ENCODE data around the gene AMZ1.

The AMZ1 gene

DNA sequence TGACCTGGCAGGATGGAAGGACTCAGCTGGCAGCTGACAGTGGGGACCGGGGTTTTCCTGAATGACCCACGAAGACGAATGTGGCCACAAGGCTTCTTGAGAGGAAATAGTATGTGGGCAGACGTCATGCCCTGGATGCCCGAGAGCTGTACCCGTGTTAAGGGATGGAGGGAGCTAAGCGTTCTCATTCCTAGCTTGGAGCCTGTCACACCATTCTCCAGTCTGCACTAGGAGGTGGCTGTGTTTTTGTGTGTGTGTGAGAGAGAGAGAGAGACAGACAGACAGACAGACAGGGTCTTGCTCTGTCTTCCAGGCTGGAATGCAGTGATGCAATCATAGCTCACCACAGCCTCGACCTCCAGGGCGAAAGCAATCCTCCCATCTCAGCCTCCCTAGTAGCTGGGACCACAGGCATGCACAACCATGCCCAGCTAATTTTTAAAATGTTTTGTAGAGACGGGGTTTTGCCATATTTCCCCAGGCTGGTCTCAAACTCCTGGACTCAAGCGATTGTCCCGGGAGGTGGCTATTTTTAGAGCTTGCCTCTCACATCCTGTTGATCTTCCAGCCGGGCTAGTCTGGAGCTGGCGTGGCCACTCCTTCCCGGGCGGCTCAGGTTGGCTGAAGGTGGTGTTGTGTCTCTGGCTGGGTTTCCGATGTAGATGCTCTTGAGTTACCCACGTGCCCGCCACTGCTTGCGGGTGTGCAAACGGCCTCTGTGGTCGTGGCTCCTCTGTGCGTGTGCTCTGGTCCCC is 2.1 kb downstream of the AMZ1 start:
- no peak for TF ChIP-seq GATA3 (IDR thresholded peaks at IDR 0.05; ENCODE audit: low read depth, low read length)
- no peak for TF ChIP-seq GATA2 (IDR thresholded peaks at IDR 0.05; ENCODE audit: low read depth, low read length)

DNA sequence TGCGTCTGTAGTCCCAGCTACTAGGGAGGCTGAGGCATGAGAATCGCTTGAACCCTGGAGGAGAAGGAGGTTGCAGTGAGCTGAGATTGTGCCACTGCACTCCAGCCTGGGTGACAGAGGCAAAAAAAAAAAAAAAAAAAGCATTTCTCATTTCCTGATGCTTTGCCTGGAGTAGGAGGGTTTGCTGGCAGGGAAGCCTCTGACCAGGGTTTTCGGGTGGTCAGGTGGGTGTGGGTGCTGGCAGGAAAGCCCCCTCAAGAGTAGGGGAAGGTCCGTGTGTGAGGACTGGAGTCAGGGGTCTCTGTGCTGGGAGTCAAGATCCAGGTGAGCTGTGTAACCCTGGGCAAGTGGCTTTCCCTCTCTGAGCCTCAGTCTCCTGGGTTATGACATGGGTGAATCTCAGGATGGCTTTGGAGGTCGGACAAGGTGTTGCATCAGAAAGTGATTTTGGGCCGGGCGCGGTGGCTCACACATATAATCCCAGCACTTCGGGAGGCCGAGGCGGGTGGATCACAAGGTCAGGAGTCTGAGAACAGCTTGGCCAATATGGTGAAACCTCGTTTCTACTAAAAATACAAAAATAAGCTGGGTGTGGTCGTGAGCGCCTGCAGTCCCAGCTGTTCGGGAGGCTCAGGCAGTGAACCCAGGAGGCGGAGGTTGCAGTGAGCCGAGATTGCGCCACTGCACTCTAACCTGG is 3.2 kb downstream of the AMZ1 start:
- TF ChIP-seq GATA3 (IDR thresholded peaks at IDR 0.05; ENCODE audit: low read depth, low read length) (no peak), GATA2 (IDR thresholded peaks at IDR 0.05; ENCODE audit: low read depth, low read length) (no peak)

DNA sequence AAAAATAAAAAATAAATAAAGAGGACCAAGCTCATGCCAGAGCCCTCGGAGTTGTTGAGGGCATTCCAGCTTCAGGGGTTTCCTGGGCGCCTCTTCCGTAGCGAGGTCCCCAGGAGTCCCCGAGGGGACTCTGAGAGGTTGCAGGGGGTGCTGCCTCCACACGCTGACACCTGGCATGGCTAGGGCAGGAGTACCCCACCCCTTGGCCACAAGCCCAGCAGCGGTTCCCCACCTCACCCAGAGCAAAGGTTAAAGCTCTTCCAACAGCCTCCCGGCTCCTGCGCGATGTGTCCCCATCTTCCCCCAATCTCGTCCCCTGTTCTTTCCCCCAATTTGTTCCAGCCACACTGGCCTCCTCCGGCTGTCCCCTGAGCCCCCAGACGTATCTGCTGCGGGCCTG is 4.5 kb downstream of the AMZ1 start:
- no peak for TF ChIP-seq GATA2 (IDR thresholded peaks at IDR 0.05; ENCODE audit: low read depth, low read length)
- no peak for TF ChIP-seq GATA3 (IDR thresholded peaks at IDR 0.05; ENCODE audit: low read depth, low read length)

DNA sequence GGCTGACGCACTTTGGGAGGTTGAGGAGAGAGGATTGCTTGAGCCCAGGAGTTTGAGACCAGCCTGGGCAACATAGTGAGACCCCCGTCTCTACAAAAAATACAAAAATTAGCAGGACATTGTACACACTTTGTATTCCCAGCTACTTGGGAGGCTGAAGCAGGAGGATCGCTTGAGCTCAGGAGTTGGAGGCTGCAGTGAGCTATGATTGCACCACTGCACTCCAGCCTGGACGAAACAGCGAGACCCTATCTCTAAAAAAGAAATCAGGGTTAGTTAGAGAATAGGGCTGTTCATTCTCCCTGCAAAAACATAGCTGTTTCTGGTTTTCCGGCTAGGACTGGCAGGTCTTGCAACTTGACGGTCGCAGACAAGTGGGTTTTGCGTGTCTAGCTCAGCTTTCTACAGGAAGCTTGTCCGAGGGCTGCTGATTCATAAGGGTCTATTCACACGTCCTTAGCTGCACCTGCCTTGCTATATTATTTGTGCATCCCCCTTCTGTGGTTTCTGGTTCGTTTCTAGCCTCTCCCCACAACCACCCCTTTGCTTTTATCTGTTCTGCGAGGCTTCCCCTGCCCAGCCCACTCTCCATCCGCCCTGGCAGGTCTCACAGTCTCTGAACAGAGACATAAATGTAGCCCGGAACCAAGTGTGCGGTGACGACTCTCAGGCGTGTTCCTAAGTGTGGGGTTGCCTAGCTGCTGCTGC is 10.7 kb downstream of the AMZ1 start:
- TF ChIP-seq GATA3 (IDR thresholded peaks at IDR 0.05; ENCODE audit: low read depth, low read length) (no peak), GATA2 (IDR thresholded peaks at IDR 0.05; ENCODE audit: low read depth, low read length) (no peak)

DNA sequence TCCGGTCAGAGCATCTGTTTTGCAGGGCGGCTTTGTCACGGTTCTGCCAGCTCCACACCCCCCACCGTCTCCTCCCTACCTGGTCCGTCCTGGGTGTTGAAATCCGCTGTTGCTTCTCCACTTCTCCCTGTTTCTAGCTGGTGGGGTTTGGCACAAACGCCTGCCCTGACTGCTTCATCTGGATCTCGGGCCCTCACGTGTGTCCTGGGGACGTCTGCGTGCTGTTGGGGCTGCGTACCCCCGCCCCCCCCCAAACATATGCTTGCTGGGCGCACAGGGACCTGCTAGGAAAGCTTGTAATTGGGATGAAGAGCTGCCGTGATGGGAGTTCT is 11.3 kb downstream of the AMZ1 start:
- TF ChIP-seq GATA2 (IDR thresholded peaks at IDR 0.05; ENCODE audit: low read depth, low read length): no peak
- TF ChIP-seq GATA3 (IDR thresholded peaks at IDR 0.05; ENCODE audit: low read depth, low read length): no peak

DNA sequence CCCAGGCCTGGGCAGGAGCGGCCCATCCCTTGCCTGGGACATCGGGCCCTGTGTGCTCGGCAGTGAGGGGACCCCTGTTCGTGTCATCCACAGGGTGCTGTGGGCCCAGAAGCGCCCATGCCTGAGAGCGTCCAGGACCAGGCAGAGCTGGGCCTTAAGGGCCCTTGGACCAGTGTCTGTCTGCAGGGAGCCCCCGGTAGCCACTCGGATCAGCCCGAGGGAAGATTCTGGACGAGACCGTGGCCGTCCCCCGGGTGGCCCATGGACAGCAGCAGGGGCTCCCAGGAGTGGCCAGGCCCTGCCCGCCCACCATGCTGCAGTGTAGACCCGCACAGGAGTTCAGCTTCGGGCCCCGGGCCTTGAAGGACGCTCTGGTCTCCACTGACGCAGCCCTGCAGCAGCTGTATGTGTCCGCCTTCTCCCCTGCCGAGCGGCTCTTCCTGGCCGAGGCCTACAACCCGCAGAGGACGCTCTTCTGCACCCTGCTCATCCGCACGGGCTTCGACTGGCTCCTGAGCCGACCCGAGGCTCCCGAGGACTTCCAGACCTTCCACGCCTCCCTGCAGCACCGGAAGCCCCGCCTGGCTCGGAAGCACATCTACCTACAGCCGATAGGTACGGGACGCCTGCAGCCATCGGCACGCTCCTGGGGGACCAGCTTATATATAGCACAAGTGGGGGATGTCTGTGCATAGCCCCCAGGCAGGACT is 12.3 kb downstream of the AMZ1 start:
- TF ChIP-seq GATA3 (IDR thresholded peaks at IDR 0.05; ENCODE audit: low read depth, low read length) (no peak), GATA2 (IDR thresholded peaks at IDR 0.05; ENCODE audit: low read depth, low read length) (no peak)

DNA sequence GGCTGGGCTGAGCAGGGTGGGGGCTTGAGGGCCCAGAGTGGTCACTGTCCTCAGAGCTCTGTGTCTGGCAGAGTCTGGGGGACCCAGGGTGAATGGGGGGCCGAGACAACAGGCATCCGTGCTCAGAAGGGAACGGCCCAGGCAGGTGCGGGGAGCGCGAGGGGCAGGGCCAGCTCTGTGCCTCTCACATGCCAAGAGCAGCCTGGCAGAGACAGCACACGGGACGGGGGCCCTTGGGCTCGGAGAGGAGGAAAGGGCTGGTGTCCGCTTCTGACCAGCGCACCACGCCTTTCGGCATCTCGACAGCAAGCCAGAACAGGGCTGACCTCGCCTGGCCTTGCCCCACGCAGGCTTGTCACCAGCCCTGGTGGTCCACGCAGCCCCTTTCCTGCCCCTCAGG is 13.4 kb downstream of the AMZ1 start:
- TF ChIP-seq GATA3 (IDR thresholded peaks at IDR 0.05; ENCODE audit: low read depth, low read length) (no peak), GATA2 (IDR thresholded peaks at IDR 0.05; ENCODE audit: low read depth, low read length) (no peak)

DNA sequence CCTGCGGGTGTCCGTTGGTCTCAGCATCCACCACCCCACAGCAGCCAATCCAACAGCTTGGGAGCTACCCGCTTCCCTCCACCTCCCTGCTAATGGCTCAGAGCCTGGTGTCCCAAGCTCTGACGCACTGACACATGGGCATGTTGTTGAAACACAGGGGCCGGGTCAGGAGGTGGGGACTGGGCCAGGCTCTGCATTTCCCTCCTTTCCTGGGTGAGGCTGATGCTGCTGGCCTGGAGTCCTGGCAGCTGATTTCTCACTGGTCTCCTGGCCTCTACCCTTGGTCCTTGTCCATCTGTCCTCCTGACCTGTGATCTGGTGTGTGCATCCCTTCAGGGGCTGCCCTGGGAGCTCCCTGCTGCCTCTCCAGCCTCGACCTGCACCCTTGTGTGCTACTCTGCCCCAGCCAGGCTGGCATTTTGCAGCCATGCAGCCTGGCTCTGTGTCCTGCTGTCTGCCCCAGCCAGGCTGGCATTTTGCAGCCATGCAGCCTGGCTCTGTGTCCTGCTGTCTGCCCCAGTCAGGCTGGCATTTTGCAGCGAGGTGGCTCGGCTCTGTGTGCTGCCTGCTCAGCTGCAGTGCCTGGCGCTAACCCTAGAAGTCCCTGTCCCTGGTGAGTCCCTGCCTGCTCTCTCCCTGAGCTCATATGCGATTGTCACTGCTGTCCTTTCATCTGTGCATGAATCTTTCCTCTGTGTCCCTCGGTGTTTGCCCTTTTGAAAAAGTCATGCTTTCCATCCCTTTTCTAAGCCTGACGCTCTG is 14.0 kb downstream of the AMZ1 start:
- TF ChIP-seq GATA2 (IDR thresholded peaks at IDR 0.05; ENCODE audit: low read depth, low read length) (no peak), GATA3 (IDR thresholded peaks at IDR 0.05; ENCODE audit: low read depth, low read length) (no peak)

DNA sequence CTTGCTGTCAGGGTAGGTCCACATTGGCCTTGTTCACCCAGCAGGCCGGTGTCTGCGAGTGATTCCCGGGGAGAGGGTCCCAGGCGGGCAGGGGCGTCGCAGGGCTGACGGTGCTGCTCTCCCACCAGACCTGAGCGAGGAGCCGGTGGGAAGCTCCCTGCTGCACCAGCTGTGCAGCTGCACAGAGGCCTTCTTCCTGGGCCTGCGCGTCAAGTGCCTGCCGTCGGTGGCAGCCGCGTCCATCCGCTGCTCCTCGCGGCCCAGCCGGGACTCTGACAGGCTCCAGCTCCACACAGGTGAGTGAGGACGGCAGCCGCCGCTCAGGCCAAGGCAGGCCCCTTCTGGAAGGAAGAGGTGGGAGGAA is 14.6 kb downstream of the AMZ1 start:
- TF ChIP-seq GATA3 (IDR thresholded peaks at IDR 0.05; ENCODE audit: low read depth, low read length): no peak

DNA sequence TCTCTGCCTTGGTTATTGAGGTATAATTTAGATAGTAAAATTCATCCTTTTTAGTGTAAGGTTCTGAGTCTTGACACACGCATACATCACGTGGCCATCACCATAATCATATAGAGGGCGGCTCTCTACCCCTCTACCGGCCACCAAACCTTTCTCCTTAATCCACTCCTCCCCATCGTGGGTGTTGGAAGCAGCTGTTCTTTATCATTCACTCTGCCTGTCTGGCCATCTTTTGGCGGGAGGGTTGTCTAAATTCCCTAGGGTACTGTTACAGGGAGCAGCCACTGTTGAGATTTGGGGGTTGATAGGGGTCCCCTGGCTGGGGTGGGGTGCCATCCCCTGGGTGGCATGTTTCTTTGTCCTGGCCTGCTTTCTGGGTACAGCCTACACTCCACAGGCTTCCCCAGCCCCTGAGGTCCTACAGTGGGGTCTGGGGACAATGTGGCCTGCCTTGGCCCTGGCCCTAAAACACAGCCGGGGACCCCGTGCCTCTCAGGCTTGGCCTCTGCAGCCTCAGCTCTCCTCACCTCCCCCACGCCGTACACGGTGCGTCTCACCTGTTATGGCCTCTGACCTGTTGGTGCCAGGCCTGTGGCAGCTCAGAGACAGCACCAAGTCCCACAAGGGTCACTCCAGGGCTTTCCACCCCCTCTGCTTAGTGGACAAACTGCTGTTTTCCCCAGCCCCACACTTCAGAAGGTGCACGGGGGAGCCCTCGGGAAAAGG is 17.5 kb downstream of the AMZ1 start:
- TF ChIP-seq GATA3 (IDR thresholded peaks at IDR 0.05; ENCODE audit: low read depth, low read length) (no peak), GATA2 (IDR thresholded peaks at IDR 0.05; ENCODE audit: low read depth, low read length) (no peak)

DNA sequence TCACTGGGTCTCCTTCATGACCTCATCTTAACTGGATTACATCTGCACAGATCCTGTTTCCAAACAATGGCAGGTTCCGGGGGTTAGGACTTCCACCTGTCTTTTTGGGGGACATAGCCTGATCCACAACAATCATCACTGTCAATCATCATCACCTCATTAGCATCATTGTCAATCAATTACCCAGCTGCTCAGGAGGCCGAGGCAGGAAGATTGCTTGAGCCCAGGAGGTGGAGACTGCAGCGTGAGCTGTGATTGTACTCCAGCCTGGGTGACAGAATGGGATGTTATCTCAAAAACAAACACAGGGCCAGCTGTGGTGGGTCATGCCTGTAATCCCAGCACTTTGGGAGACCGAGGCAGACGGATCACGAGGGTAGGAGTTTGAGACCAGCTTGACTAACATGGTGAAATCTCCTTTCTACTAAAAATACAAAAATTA is 18.7 kb downstream of the AMZ1 start:
- TF ChIP-seq GATA2 (IDR thresholded peaks at IDR 0.05; ENCODE audit: low read depth, low read length) (no peak), GATA3 (IDR thresholded peaks at IDR 0.05; ENCODE audit: low read depth, low read length) (no peak)

DNA sequence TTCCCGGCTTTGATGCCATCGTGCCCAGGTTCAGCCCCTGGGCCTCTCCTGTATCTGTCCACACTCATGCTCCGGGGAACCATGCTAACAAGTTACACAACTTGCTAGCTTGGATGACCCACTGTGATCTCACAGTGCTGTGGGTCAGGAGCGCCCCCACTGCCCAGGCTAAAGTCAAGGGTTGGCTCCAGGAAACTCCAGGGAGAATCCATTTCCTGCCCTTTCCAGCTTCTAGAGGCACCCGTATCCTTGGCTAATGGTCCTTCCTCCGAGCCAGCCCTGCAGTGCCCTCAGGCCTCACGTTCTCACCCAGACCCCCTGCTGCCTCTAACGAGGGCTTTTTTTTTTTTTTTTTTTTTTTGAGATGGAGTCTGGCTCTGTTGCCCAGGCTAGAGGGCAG is 19.5 kb downstream of the AMZ1 start:
- no peak for TF ChIP-seq GATA2 (IDR thresholded peaks at IDR 0.05; ENCODE audit: low read depth, low read length)
- TF ChIP-seq GATA3 (IDR thresholded peaks at IDR 0.05; ENCODE audit: low read depth, low read length): no peak

DNA sequence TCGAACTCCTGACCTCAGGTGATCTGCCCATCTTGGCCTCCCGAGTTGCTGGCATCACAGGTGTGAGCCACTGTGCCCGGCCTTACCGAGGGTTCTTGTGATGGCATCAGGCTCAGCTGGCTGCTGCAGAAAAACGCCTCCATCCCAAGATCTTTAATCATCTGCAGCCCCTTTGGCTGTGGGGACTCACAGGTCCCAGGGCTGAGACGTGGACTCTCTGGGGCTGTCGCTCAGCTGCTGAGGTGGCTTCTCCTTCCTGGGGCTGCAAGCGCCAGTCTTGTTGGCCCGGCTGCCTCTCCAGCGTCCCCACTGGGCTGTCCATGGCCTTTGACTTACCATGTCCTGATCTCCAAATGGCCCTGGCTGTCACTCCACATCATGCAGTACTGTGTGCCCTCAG is 20.0 kb downstream of the AMZ1 start:
- TF ChIP-seq GATA2 (IDR thresholded peaks at IDR 0.05; ENCODE audit: low read depth, low read length) (no peak), GATA3 (IDR thresholded peaks at IDR 0.05; ENCODE audit: low read depth, low read length) (no peak)

Data from SH-SY5Y (cell line).